Fibroblast of skin of scalp (primary cell): ENCODE results near the gene CXCL16.
A peak's percentile ranks its signal among the peaks of the same experiment; 100 is the strongest.
"Not testable (repeated sequence)": the region's sequence is repeated elsewhere in the genome, so short reads cannot be mapped to it uniquely, and the experiment has no call there.

Source experiments
- DNase-seq: peaks from one replicate; pipeline ENCODE4 v3.0.0-alpha.2; 2013

CXCL16 gene

DNA sequence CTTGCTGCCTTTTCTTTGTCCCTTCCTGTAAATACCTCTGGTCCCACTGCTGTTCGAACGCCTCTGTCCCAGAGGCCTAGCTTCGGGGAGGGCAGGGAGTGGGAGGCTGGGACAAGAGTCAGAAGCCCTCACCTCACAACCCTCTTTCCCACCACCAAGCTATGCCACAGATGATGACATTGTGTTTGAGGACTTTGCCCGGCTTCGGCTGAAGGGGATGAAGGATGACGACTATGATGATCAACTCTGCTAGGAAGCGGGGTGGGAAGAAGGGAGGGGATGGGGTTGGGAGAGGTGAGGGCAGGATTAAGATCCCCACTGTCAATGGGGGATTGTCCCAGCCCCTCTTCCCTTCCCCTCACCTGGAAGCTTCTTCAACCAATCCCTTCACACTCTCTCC, 18.9 kb downstream of the CXCL16 start:
- no peak for DNase-seq

DNA sequence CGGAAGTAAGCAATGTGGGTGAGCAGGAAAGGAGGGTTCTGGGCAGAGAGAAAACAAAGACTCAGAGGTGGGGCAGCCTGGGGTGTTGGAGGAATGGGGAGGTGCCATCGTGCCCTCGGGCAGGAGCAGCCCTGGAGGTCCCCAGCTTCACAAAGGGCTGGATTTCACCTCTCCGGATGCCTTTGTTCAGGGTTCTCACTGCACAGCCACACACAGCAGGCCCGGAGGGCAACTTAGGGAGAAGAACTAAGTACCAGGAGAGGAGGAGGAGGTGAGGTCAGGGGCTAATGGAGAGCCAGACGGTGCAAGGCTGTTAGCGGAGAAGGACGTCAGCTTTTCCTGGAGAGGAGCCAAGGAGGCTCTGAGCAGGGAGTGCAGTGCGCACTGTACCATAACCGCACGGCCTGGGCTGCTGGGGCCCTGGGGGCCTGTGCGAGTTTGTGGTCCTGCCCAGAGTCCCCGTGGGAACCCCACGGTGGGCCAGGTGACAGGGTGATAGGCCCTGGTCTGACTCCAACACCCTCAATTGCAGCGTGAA, 20.0 kb downstream of the CXCL16 start:
- no peak for DNase-seq

DNA sequence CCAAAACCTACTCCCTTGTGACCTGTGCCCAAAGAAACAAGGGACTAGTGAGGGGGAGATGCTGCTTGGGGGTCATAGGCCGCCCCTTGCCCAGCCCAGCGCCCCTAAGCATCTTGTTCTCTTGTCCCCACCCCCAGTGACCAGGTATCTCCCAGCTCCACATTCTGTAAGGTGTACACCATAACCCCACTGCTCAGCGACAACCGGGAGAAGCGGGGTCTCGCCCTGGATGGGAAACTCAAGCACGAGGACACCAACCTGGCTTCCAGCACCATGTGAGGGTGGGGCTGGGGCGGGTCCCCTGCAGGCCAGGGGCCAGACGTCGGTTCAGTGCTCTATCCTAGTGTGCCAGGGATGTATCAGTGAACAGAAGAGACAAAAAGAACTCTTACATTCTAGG, 20.6 kb downstream of the CXCL16 start:
- no peak for DNase-seq

DNA sequence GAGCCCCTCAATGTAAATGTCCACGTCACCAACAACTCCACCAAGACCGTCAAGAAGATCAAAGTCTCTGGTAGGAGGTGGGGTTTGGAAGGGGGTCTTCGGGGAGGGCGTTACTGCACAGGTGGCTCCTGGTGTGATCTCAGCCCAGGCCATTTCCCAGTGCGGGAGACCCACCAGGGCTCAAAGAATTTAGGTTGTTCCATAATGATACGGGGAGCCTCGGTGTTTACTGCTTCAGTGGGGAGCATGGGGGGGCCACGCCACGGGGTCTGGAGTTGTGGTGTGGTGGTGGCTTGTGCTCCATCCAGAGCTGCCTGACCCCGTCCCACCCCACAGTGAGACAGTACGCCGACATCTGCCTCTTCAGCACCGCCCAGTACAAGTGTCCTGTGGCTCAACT, 21.5 kb downstream of the CXCL16 start:
- DNase-seq = no peak

DNA sequence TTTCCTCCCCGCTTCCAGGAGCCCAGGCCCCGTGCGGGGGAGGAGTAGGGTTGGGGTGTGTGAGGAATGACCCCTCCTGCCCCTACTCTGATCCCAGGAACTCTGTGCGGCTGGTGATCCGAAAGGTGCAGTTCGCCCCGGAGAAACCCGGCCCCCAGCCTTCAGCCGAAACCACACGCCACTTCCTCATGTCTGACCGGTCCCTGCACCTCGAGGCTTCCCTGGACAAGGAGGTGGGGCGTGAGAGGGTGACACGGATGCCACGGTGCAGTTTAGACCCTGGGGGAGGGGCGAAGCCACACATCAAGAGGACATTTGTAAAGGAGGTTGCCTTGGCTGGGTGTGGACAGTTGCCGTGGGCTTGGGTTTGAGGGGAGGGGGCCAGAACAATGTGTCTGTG, 21.9 kb downstream of the CXCL16 start:
- no peak for DNase-seq

DNA sequence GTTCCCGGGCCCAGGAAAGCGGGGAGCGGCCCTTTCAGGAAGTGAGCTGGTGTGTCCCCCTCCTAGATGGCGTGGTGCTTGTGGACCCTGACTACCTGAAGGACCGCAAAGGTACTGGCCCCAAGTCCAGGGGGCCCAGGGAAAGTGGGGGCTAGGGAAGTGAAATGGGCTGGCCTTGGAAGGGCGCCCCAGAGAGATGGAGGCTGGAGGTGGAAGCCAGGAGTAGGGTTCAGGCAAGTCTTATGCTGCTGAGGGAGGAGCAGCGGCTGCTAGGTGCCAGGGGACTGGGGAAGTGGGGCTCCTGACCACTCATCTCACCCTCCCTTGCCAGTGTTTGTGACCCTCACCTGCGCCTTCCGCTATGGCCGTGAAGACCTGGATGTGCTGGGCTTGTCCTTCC, 23.6 kb downstream of the CXCL16 start:
- no peak for DNase-seq

DNA sequence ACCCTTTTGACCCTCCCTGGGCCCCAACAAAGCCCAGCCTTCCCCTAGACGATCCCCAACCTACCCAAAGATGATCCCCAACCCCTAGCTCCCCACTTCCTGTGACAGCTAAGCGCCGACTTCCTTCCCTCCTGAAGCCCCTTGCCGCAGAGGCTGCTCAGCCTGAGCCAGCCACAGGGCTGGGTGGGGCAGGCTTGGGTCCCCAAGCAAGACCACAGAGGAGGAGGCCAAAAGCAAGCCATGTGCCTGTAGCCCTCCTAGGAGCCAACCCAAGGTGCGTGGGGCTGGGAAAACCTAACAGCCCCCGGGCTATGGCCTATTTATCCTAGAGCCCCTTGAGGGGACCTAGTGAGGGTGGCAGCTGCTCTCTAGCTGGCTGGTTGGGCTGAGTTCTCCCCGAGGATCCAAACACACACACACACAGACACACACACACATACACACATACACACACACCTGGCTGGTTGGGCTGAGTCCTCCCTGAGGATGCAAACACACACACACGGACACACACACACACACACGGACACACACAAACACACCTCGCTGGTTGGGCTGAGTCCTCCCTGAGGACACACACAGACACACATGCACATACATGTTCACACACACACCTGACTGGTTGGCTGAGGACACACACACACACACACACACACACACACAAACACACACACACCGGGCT, 24.5 kb downstream of the CXCL16 start:
- DNase-seq = no peak

DNA sequence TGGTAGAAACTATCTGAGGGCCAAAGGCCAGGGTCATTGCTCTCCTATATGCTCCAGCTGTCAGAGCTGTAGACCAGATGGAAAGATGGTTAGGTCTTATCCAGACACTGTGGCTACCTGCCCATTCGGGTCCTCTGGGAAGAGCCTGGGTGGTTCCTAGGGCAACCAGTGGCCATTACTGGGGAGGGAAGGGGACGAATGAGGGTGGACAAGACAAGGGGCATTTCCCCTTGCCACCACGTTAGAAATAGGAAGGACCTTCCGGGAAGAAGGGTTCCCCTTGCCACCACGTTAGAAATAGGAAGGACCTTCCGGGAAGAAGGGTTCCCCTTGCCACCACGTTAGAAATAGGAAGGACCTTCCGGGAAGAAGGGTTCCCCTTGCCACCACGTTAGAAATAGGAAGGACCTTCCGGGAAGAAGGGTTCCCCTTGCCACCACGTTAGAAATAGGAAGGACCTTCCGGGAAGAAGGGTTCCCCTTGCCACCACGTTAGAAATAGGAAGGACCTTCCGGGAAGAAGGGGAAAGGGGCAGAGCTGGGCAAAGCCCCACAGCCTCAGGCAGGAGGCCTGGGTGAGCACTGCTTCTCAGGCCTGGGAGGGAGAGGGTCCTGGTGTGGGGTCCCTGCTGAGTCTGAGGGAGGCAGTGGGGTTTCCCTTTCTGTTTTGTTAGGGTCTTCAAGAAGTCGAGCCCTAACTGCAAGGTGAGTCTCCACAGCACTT, 25.2 kb downstream of the CXCL16 start:
- not testable (repeated sequence) for DNase-seq

DNA sequence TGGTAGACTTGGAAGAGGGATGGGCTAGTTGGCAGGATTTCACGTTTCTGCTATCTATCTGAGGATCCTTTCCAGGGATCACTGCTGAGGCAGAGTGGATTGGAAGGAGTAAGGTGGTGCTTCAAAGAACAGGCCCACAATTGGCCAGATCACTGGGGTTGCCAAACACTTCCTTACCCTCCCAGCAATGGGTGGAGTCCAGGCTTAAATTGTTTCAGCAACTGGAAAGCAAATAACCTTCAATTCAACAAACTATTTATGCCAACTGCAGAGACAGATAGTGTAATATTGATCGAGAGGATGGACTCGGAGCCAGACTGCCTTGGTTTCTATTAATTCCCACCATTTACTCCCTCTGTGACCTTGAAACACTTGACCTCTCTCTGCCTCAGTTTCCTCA, 27.2 kb downstream of the CXCL16 start:
- no peak for DNase-seq

DNA sequence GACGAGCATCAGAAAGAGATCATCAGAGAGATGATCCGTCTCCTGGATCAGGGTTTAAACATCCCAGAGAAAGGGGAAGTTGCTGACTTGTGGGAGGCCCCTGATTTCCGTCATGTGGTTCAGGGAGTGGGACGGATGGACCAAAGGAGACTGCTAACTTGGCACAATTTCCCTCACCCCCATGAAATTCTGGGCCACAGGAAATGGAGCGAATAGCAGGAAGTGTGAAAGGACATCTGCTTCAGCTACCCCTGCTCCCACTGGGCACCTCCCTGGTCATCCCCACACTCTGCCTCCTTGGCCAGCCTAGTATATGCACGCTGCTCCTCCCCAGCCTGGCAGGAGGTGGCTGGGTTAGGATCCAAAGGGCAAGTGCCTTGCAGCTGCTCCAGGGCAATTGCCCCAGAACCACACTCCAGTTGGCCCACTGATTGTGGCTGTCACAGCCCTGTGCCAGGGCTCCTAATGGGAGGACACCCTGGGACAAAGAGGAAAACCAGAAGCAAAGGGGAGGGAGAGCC, 28.0 kb downstream of the CXCL16 start:
- no peak for DNase-seq

DNA sequence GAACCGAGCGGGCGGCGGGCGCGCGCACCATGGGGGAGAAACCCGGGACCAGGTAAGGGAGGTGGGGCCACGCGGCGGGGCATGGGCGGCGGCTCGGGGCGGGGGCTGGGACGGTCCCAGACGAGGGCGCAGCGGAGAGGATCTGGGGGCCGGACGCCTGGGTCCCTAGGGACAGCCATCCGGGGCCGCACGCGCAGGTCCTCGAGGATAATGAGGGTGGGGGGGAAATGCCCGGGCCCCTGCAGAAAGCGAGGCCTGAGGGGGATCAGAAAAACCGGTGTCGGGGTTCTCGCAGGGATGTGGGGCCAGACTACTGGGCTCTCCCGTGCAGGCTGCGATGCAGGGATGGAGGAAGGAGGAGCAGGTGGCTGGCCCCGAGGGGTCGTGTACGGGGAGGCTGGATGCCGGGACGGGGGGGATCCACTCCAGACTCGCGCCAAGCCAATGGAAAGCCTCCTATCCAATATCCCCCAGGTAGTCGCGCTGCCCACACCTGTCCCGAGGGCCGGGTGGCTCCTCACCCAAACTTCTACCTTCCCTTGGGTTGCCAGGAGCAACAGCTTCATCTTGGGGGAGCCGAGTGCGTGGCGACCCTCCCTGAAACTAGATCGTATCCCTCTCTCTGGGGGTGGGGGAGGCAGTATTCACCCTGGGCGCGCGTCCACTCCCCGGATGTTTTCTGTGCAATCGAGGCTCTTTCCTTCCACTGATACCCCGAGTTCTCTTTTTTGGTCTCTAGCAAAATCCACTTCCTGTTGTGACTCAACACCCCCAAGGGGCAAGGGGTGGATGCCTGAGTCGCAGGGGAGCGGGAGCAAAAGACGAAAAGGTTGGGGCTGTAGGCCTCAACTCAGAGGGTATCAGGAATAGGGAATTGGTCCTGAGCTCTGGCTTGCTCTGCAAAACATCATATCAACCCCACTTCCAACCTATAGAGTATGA, 28.8 kb downstream of the CXCL16 start:
- no peak for DNase-seq

DNA sequence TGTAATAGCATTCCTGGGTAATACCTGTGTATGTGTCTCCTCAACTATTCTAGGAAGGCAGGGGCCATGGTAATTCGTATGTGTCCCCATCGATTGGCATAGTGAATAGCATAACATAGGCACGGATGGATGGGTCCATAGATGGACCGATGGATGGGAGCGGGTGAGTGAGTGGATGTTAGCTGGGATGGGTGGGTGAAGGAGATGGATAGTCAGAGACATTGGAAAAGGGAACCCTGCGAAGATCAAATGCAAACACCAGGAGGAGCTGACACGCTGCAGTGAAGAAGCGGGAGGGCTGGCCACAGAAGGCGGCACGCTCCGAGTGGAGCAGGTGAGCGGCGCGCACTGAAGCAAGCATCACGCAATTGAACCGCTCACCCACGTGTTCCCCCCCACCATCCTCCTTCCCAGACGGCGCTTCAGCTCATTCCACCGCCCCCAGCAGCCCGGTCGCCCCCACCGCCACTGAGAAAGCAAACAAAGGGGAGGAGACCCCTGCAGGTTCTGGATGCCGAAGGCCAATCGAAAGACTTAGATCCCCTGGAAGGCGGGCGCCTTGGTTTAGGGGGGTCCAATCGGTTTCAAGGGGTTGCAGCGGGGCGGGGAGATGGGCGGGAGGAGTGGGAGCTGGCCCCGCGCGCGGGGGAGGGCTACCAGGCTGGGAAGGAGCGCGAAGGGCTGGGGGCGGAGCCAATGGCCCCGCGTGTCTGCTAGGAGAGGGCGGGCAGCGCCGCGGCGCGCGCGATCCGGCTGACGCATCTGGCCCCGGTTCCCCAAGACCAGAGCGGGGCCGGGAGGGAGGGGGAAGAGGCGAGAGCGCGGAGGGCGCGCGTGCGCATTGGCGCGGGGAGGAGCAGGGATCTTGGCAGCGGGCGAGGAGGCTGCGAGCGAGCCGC, 29.7 kb downstream of the CXCL16 start, which contains the start of gene ARRB2:
ARRB2 (plus strand) TSS at position 839 of the 899 bp plus-strand sequence. CDS start 90 bp downstream, outside the sequence.
- DNase-seq = peak; percentile 99

DNA sequence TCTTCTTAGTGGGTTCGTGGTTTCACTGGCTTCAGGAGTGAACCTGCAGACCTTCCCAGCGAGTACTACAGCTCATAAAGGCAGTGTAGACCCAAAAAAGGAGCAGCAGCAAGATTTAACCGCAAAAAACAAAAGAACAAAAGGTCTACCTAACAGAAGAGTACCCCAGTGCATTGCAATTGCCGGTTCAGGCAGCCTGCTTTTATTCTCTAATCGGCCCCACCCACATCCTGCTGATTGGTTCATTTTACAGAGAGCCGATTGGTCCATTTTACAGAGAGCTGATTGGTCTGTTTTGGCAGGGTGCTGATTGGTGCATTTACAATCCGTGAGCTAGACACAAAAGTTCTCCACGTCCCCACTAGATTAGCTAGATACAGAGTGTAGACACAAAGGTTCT, 31.3 kb downstream of the CXCL16 start:
- peak; percentile 17 for DNase-seq

DNA sequence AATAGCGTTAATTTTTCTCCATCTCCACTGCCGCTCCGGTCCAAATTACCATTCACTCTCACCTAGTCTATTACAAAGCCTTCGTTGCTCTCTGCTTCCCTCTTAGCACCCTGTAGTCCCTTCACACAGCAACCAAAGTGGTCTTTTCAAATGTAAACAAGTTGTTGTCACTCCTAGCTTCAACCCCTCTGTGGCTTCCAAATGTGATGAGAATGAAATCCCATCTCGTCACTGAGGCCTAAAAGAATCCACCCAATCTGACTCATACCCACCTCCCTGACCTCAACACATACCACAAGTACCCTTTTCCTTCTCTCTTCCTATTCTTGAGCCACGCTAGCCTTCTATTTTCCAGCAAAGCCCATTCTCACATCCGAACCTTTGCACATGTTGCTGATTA, 33.6 kb downstream of the CXCL16 start:
- DNase-seq = peak; percentile 13

DNA sequence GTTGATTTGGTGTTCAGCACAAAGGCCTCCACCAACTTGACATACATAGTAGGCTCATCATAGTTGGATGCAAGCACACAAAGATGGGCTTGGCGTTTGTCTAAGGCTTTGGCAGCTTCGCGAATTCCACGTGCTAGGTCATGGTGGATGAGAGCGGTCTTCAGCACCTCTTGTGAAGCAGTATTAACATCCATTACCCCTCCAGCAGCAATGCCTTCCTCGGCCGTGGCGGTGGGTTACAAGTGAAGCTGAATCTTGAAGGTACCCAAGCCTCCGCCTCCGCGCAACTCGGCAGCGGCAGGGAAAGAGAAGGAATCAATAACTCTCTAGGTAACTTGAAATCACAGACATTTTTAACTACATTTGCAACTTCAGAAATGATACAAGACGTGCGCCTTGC, 34.7 kb downstream of the CXCL16 start:
- no peak for DNase-seq

DNA sequence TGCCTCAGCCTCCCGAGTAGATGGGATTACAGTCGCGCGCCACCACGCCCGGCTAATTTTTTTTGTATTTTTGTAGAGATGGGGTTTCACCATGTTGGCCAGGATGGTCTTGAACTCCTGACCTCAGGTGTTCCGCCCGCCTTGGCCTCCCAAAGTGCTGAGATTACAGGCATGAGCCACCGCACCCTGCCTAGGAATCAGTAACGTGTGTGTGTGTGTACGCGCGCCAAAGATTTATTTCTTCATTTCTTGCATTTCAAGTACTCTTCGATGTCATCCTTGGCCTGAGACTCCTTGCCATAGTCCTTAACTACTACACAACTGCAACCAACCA, 35.2 kb downstream of the CXCL16 start:
- not testable (repeated sequence) for DNase-seq

DNA sequence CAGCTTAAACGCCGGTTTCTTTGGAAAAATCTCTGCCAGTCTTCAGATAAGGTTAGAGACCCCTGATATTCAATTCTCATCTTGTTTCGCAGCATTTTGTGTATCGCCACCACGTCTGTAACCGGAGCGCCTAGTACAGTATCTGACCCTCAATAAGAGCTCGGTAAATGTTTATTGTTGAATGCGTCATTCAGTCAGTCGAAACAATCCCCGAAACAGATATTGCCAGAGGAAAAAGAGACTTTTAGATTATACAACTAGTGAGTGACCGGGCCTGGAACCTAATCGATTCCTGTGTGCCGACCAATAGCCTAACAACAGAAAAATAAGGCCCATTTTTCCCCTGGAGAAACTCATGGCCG, 36.4 kb downstream of the CXCL16 start:
- no peak for DNase-seq

DNA sequence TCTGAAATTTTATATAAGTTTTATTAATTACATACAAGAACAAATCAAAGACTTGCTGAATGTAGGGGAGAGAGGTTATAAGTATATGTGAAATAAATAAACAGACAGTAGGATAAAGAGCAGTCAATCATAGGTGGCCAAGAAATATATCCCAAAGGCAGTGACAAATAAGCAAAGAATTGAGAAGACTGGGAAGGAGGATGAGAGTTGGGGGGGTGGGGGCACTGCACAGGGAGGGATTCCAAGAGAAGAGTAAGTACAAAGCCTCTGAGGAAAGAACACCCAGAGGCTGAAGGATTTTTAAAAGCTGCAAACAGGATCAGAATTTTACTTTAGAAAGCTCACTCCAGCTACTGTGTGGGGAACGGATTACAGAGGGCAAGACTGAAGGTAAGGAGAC, 38.6 kb downstream of the CXCL16 start:
- no peak for DNase-seq

DNA sequence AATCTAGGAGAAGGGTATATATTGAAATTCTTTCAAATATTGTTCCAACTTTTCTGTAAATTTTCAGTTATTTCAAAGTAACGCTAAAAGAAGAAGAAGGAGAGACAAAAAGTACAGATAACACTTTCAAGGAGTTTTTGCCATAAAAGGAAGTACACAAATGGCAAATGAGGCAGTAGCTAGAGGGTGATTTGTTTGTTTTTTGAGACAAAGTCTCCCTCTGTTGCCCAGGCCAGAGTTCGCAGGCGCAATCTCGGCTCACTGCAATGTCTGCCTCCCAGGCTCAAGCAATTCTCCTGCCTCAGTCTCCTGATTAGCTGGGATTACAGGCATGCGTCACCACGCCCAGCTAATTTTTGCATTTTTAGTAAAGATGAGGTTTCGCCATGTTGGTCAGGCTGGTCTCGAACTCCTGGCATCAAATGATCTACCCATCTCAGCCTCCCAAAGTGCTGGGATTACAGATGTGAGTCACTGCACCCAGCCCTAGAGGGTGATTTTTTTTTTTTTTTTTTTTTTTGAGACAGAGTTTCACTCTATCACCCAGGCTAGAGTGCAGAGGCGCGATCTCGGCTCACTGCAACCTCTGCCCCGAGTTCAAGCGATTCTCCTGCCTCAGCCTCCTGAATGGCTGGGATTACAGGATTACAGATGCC, 40.2 kb downstream of the CXCL16 start:
- not testable (repeated sequence) for DNase-seq

DNA sequence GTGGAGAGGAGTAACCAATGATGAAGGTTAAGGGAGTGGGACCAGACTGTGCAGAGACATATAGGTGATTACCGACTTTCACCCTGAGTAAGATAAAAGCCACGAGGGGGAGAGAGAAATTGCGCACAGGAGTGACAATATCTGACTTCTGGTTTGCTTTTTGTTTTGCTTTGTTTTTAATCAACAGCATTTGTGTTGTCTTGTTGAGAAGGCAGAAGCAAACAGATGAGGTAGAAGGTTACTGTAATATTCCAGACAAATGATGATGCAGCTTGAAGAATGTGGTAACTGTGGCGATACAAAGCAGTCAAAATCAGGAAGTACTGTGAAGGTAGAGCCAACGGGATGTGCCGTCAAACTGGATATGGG, 43.3 kb downstream of the CXCL16 start:
- DNase-seq = no peak

DNA sequence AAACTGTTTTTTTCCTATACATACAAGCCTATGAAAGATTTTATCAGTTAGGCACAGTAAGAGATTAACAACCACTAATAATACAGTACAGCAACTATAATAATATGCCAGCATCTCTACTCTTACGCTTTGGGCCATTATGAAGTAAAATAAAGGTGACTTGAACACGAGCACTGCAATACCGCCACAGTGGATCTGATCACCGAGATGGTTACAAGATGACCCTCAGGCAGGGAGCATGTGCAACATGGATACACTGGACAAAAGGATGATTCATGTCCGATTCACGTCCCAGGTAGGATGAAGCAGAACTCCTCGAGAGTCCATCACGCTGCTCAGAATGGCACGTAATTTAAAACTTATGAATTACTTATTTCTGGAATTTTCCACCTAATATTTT, 46.3 kb downstream of the CXCL16 start:
- no peak for DNase-seq
